RWPE1 (cell line): Measurements from ENCODE around the gene BICDL1.
A peak's percentile ranks its signal among the peaks of the same experiment; 100 is the strongest.

ENCODE experiments used
- CTCF ChIA-PET: fragments of 350-600 bp; sonication (Branson Sonifier 250); formaldehyde crosslinking; extraction: SDS; loops from one replicate; lab custom pipeline; 2021; lab: Yijun Ruan, JAX
- POLR2A ChIA-PET: fragments of 400-600 bp; formaldehyde crosslinking; extraction: SDS; loops from one replicate; lab custom pipeline; 2020; ENCODE audit warnings: antibody characterized with exemption; ENCODE audit not compliant: low non-redundant PET; lab: Yijun Ruan, JAX
- DNase-seq: peaks from one replicate; pipeline ENCODE4 v3.0.0; 2012; ENCODE audit warnings: low spot score
- H3K27ac ChIP-seq: fragments of 450-650 bp; 2 replicates; pipeline ENCODE4 v1.5.1; 2017
- CTCF ChIP-seq: fragments of 450-650 bp; conservative IDR thresholded peaks from 2 replicates; pipeline ENCODE4 v1.5.1; 2017; ENCODE audit warnings: low read depth, mild to moderate bottlenecking

The BICDL1 gene

GRCh38 chr12:120132054-120132836 is 143.2 kb downstream of the BICDL1 start:
- no peak for TF ChIP-seq CTCF
- H3K27ac ChIP-seq: peak overlapping the region; percentile 11; the same call in 1 of the 2 replicates
- CTCF ChIA-PET: interaction anchor here (1.6 kb wide), 1 partner anchor 10 kb away, joined by 4 read pairs; no protein-coding TSS in a partner anchor
- no peak for DNase-seq
- POLR2A ChIA-PET: interaction anchor here (0.6 kb wide), 1 partner anchor 34 kb away, joined by 8 read pairs; no protein-coding TSS in a partner anchor

GRCh38 chr12:120132863-120133385 is 143.9 kb downstream of the BICDL1 start:
- POLR2A ChIA-PET: no interaction called here
- no peak for DNase-seq
- CTCF ChIA-PET: interaction anchor here (1.6 kb wide), 1 partner anchor 10 kb away, joined by 4 read pairs; no protein-coding TSS in a partner anchor
- H3K27ac ChIP-seq: peak overlapping the region; percentile 11; the same call in 1 of the 2 replicates
- TF ChIP-seq CTCF: no peak

GRCh38 chr12:120134307-120134980 is 145.4 kb downstream of the BICDL1 start:
- H3K27ac ChIP-seq: peak overlapping the region; percentile 6; the same call in 1 of the 2 replicates
- no peak for TF ChIP-seq CTCF
- no peak for DNase-seq
- ChIA-PET CTCF (no interaction called here), POLR2A (no interaction called here)

- CTCF ChIA-PET: interaction anchor here (0.7 kb wide), 1 partner anchor 1223 kb away, joined by 3 read pairs; no protein-coding TSS in a partner anchor
- POLR2A ChIA-PET: no interaction called here
- DNase-seq: no peak
- no peak for TF ChIP-seq CTCF
- H3K27ac ChIP-seq: no peak overlapping the region
Measured at GRCh38 chr12:120136093-120136770, 147.2 kb downstream of the BICDL1 start.

GRCh38 chr12:120137833-120138232 is 148.8 kb downstream of the BICDL1 start:
- POLR2A ChIA-PET: no interaction called here

More at GRCh38 chr12:120137833-120138232, 148.8 kb downstream of the BICDL1 start:
- CTCF ChIA-PET: no interaction called here
- TF ChIP-seq CTCF: no peak
- DNase-seq: no peak
- no peak overlapping the region for H3K27ac ChIP-seq
